ENCODE data around the gene CABP7.

DNA sequence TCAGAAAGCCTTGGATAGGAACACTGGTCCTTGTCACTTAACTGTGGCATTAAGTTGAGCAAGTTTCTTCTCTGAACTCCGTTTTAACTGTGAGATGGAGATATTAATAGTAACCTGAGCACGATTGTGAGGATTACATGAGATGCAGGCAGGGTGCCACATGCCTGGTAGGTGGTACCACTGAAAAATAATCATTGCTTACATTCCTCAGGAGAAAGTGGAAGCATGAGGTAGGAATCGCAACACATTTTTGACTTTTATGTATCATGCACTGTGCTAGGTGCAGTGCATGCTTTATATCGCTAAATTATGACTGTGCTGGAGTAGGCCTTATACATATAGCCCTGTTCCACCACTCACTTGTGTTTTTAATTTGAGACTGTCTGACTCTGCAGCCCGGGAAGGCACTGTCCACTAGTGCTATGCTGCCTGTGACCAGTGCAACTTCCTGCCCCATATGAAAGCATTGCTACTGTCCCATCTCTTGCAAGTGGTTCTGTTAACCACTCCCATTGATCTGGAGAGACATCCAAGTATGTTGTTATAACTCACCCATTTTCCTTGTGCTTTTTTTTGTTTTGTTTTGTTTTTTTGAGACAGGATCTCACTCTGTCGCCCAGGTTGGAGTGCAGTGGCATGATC, 48.4 kb downstream of the CABP7 start:
- TF ChIP-seq RFX5 (IDR thresholded peaks at IDR 0.05; ENCODE audit: borderline replicate concordance, low read depth, low read length), result no peak
- no peak for TF ChIP-seq SIX5 (IDR thresholded peaks at IDR 0.05; ENCODE audit: low read depth, low read length)
- TF ChIP-seq, protein P1, sequence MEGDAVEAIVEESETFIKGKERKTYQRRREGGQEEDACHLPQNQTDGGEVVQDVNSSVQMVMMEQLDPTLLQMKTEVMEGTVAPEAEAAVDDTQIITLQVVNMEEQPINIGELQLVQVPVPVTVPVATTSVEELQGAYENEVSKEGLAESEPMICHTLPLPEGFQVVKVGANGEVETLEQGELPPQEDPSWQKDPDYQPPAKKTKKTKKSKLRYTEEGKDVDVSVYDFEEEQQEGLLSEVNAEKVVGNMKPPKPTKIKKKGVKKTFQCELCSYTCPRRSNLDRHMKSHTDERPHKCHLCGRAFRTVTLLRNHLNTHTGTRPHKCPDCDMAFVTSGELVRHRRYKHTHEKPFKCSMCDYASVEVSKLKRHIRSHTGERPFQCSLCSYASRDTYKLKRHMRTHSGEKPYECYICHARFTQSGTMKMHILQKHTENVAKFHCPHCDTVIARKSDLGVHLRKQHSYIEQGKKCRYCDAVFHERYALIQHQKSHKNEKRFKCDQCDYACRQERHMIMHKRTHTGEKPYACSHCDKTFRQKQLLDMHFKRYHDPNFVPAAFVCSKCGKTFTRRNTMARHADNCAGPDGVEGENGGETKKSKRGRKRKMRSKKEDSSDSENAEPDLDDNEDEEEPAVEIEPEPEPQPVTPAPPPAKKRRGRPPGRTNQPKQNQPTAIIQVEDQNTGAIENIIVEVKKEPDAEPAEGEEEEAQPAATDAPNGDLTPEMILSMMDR (IDR thresholded peaks at IDR 0.05; ENCODE audit: control extremely low read depth in 1 of 3, insufficient read depth in 1 of 3, low read depth in 1 of 3, low read length in 3 of 3), result no peak

All from H1 (cell line).